ENCODE results near the gene DDC. TPM values are rescaled to one million over a fixed set of nuclear protein-coding genes. Genes with fewer than 3 reads are reported as not detected.

The DDC gene
- total RNA-seq, 1 donor from 2014 or later: not detected

GRCh38 chr7:50488379-50488778, 76.8 kb downstream of the DDC start:
- DNase-seq (ENCODE audit: low read depth): no peak

GRCh38 chr7:50486512-50486911, 78.7 kb downstream of the DDC start:
- DNase-seq (ENCODE audit: low read depth): no peak

GRCh38 chr7:50481867-50482266, 83.3 kb downstream of the DDC start:
- DNase-seq (ENCODE audit: low read depth): no peak

- no peak for DNase-seq (ENCODE audit: low read depth)
Measured at GRCh38 chr7:50480797-50481196, 84.4 kb downstream of the DDC start.

GRCh38 chr7:50479743-50480517, 85.3 kb downstream of the DDC start:
- no peak for DNase-seq (ENCODE audit: low read depth)

- no peak for DNase-seq (ENCODE audit: low read depth)
Measured at GRCh38 chr7:50477640-50478039, 87.6 kb downstream of the DDC start.

GRCh38 chr7:50476953-50477625, 88.1 kb downstream of the DDC start:
- no peak for DNase-seq (ENCODE audit: low read depth)

- no peak for DNase-seq (ENCODE audit: low read depth)
Measured at GRCh38 chr7:50475340-50475739, 89.9 kb downstream of the DDC start.

GRCh38 chr7:50474382-50475160, 90.6 kb downstream of the DDC start:
- DNase-seq (ENCODE audit: low read depth): no peak

- DNase-seq (ENCODE audit: low read depth): peak; percentile 43
Measured at GRCh38 chr7:50473531-50473930, 91.7 kb downstream of the DDC start.

GRCh38 chr7:50472427-50472826, 92.8 kb downstream of the DDC start:
- DNase-seq (ENCODE audit: low read depth): no peak

- no peak for DNase-seq (ENCODE audit: low read depth)
Measured at GRCh38 chr7:50471970-50472369, 93.2 kb downstream of the DDC start.

GRCh38 chr7:50470250-50471163, 94.7 kb downstream of the DDC start:
- DNase-seq (ENCODE audit: low read depth): peak; percentile 18

- DNase-seq (ENCODE audit: low read depth): no peak
Measured at GRCh38 chr7:50469181-50469580, 96.0 kb downstream of the DDC start.

- peak; percentile 81 for DNase-seq (ENCODE audit: low read depth)
Measured at GRCh38 chr7:50467817-50468610, 97.2 kb downstream of the DDC start.

GRCh38 chr7:50466815-50467585, 98.2 kb downstream of the DDC start:
- no peak for DNase-seq (ENCODE audit: low read depth)

- DNase-seq (ENCODE audit: low read depth): no peak
Measured at GRCh38 chr7:50463035-50463434, 102.2 kb downstream of the DDC start.

- DNase-seq (ENCODE audit: low read depth): no peak
Measured at GRCh38 chr7:50462361-50462760, 102.8 kb downstream of the DDC start.

GRCh38 chr7:50461695-50462094, 103.5 kb downstream of the DDC start:
- DNase-seq (ENCODE audit: low read depth): no peak
